Thyroid gland (tissue), 4 donors: Measurements from ENCODE around the gene SPATA3. TPM values are rescaled to one million over a fixed set of nuclear protein-coding genes. Genes with fewer than 3 reads are reported as not detected.
A peak's percentile ranks its signal among the peaks of the same experiment; 100 is the strongest.

ENCODE experiments used
- DNase-seq, 2 donors: peaks; one replicate each; pipeline ENCODE4 v3.0.0-alpha.2; 2019
- H3K27ac ChIP-seq, 3 donors: fragments of 200-600 bp; sonication (generic); 1 replicate in 2 of 3; 2 replicates in 1 of 3; pipeline ENCODE4 v1.5.1; 2016 to 2019; ENCODE audit warnings: mild to moderate bottlenecking in 1 of 3, moderate library complexity in 1 of 3
- H3K27me3 ChIP-seq: fragments of 200-600 bp; sonication (generic); one replicate; pipeline ENCODE4 v1.5.1; 2019
- H3K36me3 ChIP-seq, 2 donors: fragments of 200-600 bp; sonication (generic); one replicate each; pipeline ENCODE4 v1.5.1; 2016 to 2019
- H3K4me1 ChIP-seq, 2 donors: fragments of 200-600 bp; sonication (generic); one replicate each; pipeline ENCODE4 v1.5.1; 2017 to 2019
- H3K4me3 ChIP-seq, 3 donors: fragments of 200-600 bp; sonication (generic); replicated peaks in 1 of 3; 1 replicate in 2 of 3; 2 replicates in 1 of 3; pipeline ENCODE4 v1.5.1; 2016; ENCODE audit warnings: mild to moderate bottlenecking in 1 of 3
- H3K9me3 ChIP-seq: fragments of 200-600 bp; sonication (generic); one replicate; pipeline ENCODE4 v1.5.1; 2017
- CTCF ChIP-seq, 6 experiments: fragments of 200-600 bp in 3 of 6; fragments of 450-650 bp in 3 of 6; sonication (generic) in 3 of 6; IDR thresholded peaks; one replicate each; pipeline ENCODE4 v1.5.1; 2016 to 2019; ENCODE audit warnings: antibody characterized with exemption in 6 of 6, mild to moderate bottlenecking in 2 of 6, inconsistent platforms in 1 of 6, moderate library complexity in 1 of 6
- POLR2A ChIP-seq, 2 donors: fragments of 450-650 bp; IDR thresholded peaks; one replicate each; pipeline ENCODE4 v1.6.1; 2017; ENCODE audit warnings: antibody characterized with exemption in 2 of 2, mild to moderate bottlenecking in 2 of 2, moderate library complexity in 1 of 2
- WGBS, 2 donors: methylation state at CpG; one replicate each; pipeline ENCODE4 v1.1.5; 2017; 5-methylcytosine and 5-hydroxymethylcytosine counted together
- intact Hi-C: fragments of 100-400 bp; cut with DNase I; formaldehyde crosslinking; loops from one replicate; pipeline ENCODE4 v1.15.1; 2023
- total RNA-seq, 4 donors: library from RNA; depleted of rRNA; stranded (reverse); fragments of >200 nt; gene quantifications; one replicate each; pipeline ENCODE4 v1.2.3, GENCODE V29; 2016

Gene SPATA3
- total RNA-seq, 4 donors from 2014 or later: 0.54 TPM; not detected in 3

GRCh38 chr2:230987137-230988020 lies 8.5 kb upstream of the SPATA3 start:
- Histone ChIP-seq H3K4me3 (peak overlapping the region in 1 of 3 donors; percentile 16), H3K27ac (no peak overlapping the region), H3K27me3 (peaks cover 11% of the 10 kb centered on the region), H3K9me3 (no peaks in the 10 kb centered on the region), H3K36me3 (no peaks in the 10 kb centered on the region), H3K4me1 (no peaks in the 10 kb centered on the region)
- TF ChIP-seq POLR2A (IDR thresholded peaks at IDR 0.05): no peak
- peak; percentile 68 to 94 (median 86) for TF ChIP-seq CTCF (IDR thresholded peaks at IDR 0.05)
- intact Hi-C loops: loop anchor here (2.0 kb wide), 2 partner anchors 139 to 161 kb away; no protein-coding TSS in a partner anchor
- DNase-seq: peak; percentile 76 to 82
- WGBS, 2 donors: 12 to 20% methylated on average over 16 to 32 of the region's 34 CpGs

- no peaks in the 10 kb centered on the region for H3K4me1 ChIP-seq
- TF ChIP-seq CTCF (IDR thresholded peaks at IDR 0.05) (no peak), POLR2A (IDR thresholded peaks at IDR 0.05) (no peak)
- no peak for DNase-seq
- intact Hi-C loops: loop anchor here (2.0 kb wide), 1 partner anchor 163 kb away; no protein-coding TSS in a partner anchor
- peaks cover 11% of the 10 kb centered on the region for H3K27me3 ChIP-seq
- H3K27ac ChIP-seq: no peak overlapping the region
- 89 to 90% methylated on average over 21 of the region's 21 CpGs for WGBS, 2 donors
- no peak overlapping the region for H3K4me3 ChIP-seq
- no peaks in the 10 kb centered on the region for H3K9me3 ChIP-seq
- H3K36me3 ChIP-seq: no peaks in the 10 kb centered on the region
Measured at GRCh38 chr2:230989731-230990130, 6.2 kb upstream of the SPATA3 start.

GRCh38 chr2:230990131-230990898 lies 5.6 kb upstream of the SPATA3 start:
- WGBS, 2 donors: 77 to 87% methylated on average over 10 to 14 of the region's 70 CpGs
- H3K27me3 ChIP-seq: peaks cover 11% of the 10 kb centered on the region

GRCh38 chr2:230990899-230991150 lies 5.1 kb upstream of the SPATA3 start:
- intact Hi-C loops: no loop called here
- H3K27ac ChIP-seq: no peak overlapping the region
- H3K4me1 ChIP-seq: no peaks in the 10 kb centered on the region
- H3K27me3 ChIP-seq: peaks cover 11% of the 10 kb centered on the region
- DNase-seq: no peak
- H3K9me3 ChIP-seq: no peaks in the 10 kb centered on the region
- 58% methylated on average over 5 of the region's 27 CpGs; no CpG with 5 or more reads in 1 of the 2 donors for WGBS, 2 donors
- TF ChIP-seq POLR2A (IDR thresholded peaks at IDR 0.05): no peak
- TF ChIP-seq CTCF (IDR thresholded peaks at IDR 0.05): no peak
- no peak overlapping the region for H3K4me3 ChIP-seq
- no peaks in the 10 kb centered on the region for H3K36me3 ChIP-seq

More at GRCh38 chr2:230990131-230990898, 5.6 kb upstream of the SPATA3 start:
- intact Hi-C loops: no loop called here
- Histone ChIP-seq H3K27ac (no peak overlapping the region), H3K36me3 (no peaks in the 10 kb centered on the region), H3K9me3 (no peaks in the 10 kb centered on the region), H3K4me3 (no peak overlapping the region), H3K4me1 (no peaks in the 10 kb centered on the region)
- TF ChIP-seq POLR2A (IDR thresholded peaks at IDR 0.05): no peak
- TF ChIP-seq CTCF (IDR thresholded peaks at IDR 0.05): no peak
- DNase-seq: no peak

- no peaks in the 10 kb centered on the region for H3K9me3 ChIP-seq
- no peak overlapping the region for H3K27ac ChIP-seq
- no peak overlapping the region for H3K4me3 ChIP-seq
- intact Hi-C loops: no loop called here
- TF ChIP-seq POLR2A (IDR thresholded peaks at IDR 0.05) (no peak), CTCF (IDR thresholded peaks at IDR 0.05) (no peak)
- DNase-seq: no peak
- H3K4me1 ChIP-seq: no peaks in the 10 kb centered on the region
- H3K27me3 ChIP-seq: peaks cover 11% of the 10 kb centered on the region
- H3K36me3 ChIP-seq: no peaks in the 10 kb centered on the region
- WGBS, 2 donors: 73 to 86% methylated on average over 7 of the region's 7 CpGs
Measured at GRCh38 chr2:230991598-230991997, 4.3 kb upstream of the SPATA3 start.
